H54 (cell line): Measurements from ENCODE around the gene PCSK6.

Source experiments
- DNase-seq: peaks from one replicate; pipeline ENCODE4 v3.0.0; 2011; ENCODE audit warnings: low spot score, mixed read lengths; ENCODE audit not compliant: insufficient read length
- FAIRE-seq: peaks from 3 replicates; lab custom pipeline; 2011; peaks lifted over from hg19 to GRCh38; lab: Jason Lieb, UNC
- POLR2A ChIP-seq: IDR thresholded peaks from 2 replicates; pipeline ENCODE4 v1.6.1; 2011; ENCODE audit warnings: low read depth, mild to moderate bottlenecking, low read length

Gene PCSK6

GRCh38 chr15:101528917-101529299 is 39.4 kb upstream of the PCSK6 start:
- DNase-seq (no peak), FAIRE-seq (no peak)
- TF ChIP-seq POLR2A, result no peak

GRCh38 chr15:101528108-101528916 is 38.8 kb upstream of the PCSK6 start:
- TF ChIP-seq POLR2A, result no peak
- DNase-seq (no peak), FAIRE-seq (no peak)

- FAIRE-seq (no peak), DNase-seq (no peak)
- no peak for TF ChIP-seq POLR2A
Measured at GRCh38 chr15:101526890-101527289, 37.4 kb upstream of the PCSK6 start.

GRCh38 chr15:101526442-101526841 is 36.9 kb upstream of the PCSK6 start:
- DNase-seq (no peak), FAIRE-seq (no peak)
- TF ChIP-seq POLR2A, result no peak

GRCh38 chr15:101526021-101526420 is 36.5 kb upstream of the PCSK6 start:
- FAIRE-seq (no peak), DNase-seq (no peak)
- no peak for TF ChIP-seq POLR2A

GRCh38 chr15:101525087-101525669 is 35.7 kb upstream of the PCSK6 start:
- FAIRE-seq, result no peak

GRCh38 chr15:101523560-101523940 is 34.0 kb upstream of the PCSK6 start:
- FAIRE-seq (no peak), DNase-seq (no peak)
- TF ChIP-seq POLR2A, result no peak

More at GRCh38 chr15:101525087-101525669, 35.7 kb upstream of the PCSK6 start:
- DNase-seq, result no peak
- no peak for TF ChIP-seq POLR2A

- FAIRE-seq, result no peak
- TF ChIP-seq POLR2A, result no peak
- DNase-seq, result no peak
Measured at GRCh38 chr15:101522621-101523559, 33.4 kb upstream of the PCSK6 start.

- DNase-seq, result no peak
- TF ChIP-seq POLR2A, result no peak
- FAIRE-seq, result no peak
Measured at GRCh38 chr15:101522091-101522490, 32.6 kb upstream of the PCSK6 start.

- DNase-seq (no peak), FAIRE-seq (no peak)
- no peak for TF ChIP-seq POLR2A
Measured at GRCh38 chr15:101521591-101521990, 32.1 kb upstream of the PCSK6 start.

GRCh38 chr15:101521069-101521468 is 31.6 kb upstream of the PCSK6 start:
- FAIRE-seq, result no peak
- DNase-seq, result no peak
- TF ChIP-seq POLR2A, result no peak

GRCh38 chr15:101520395-101520794 is 30.9 kb upstream of the PCSK6 start:
- DNase-seq (no peak), FAIRE-seq (no peak)
- no peak for TF ChIP-seq POLR2A

GRCh38 chr15:101517504-101517903 is 28.0 kb upstream of the PCSK6 start:
- TF ChIP-seq POLR2A, result no peak
- DNase-seq, result no peak
- FAIRE-seq, result no peak

GRCh38 chr15:101514318-101514717 is 24.8 kb upstream of the PCSK6 start:
- no peak for TF ChIP-seq POLR2A
- FAIRE-seq (no peak), DNase-seq (no peak)
